ENCODE data around the gene C9orf50.

C9orf50 gene

GRCh38 chr9:129655696-129656095 lies 34.8 kb upstream of the C9orf50 start:
- CTCF ChIA-PET: interaction anchor here (0.6 kb wide), 1 partner anchor 181 kb away, joined by 3 read pairs; no protein-coding TSS in a partner anchor

GRCh38 chr9:129655154-129655553 lies 34.3 kb upstream of the C9orf50 start:
- POLR2A ChIA-PET: no interaction called here
- CTCF ChIA-PET: no interaction called here
- no peak for DNase-seq (ENCODE audit: extremely low spot score)
- TF ChIP-seq SUZ12 (IDR thresholded peaks at IDR 0.05) (no peak), BHLHE40 (IDR thresholded peaks at IDR 0.05; ENCODE audit: borderline replicate concordance) (no peak), ZNF384 (IDR thresholded peaks at IDR 0.05) (no peak), FOXK2 (IDR thresholded peaks at IDR 0.05) (no peak), FOXA1 (IDR thresholded peaks at IDR 0.05) (no peak), HDGF (IDR thresholded peaks at IDR 0.05; ENCODE audit: borderline replicate concordance) (no peak), FOXM1 (IDR thresholded peaks at IDR 0.05; ENCODE audit: borderline replicate concordance) (no peak), SP1 (IDR thresholded peaks at IDR 0.05) (no peak), TARDBP (IDR thresholded peaks at IDR 0.05) (no peak), ARNT (IDR thresholded peaks at IDR 0.05) (no peak), L3MBTL2 (conservative IDR thresholded peaks at IDR 0.05) (no peak), PKNOX1 (IDR thresholded peaks at IDR 0.05) (no peak), ELF4 (IDR thresholded peaks at IDR 0.05) (no peak)

More at GRCh38 chr9:129655696-129656095, 34.8 kb upstream of the C9orf50 start:
- POLR2A ChIA-PET: interaction anchor here (0.7 to 0.8 kb wide), 2 partner anchors 10 to 24 kb away, joined by 3 read pairs; no protein-coding TSS in a partner anchor
- no peak for TF ChIP-seq HDGF (IDR thresholded peaks at IDR 0.05; ENCODE audit: borderline replicate concordance)
- DNase-seq (ENCODE audit: extremely low spot score): no peak

- ChIA-PET CTCF (no interaction called here), POLR2A (no interaction called here)
- TF ChIP-seq FOXM1 (IDR thresholded peaks at IDR 0.05; ENCODE audit: borderline replicate concordance) (no peak), FOXA1 (IDR thresholded peaks at IDR 0.05) (no peak), SUZ12 (IDR thresholded peaks at IDR 0.05) (no peak), ZNF384 (IDR thresholded peaks at IDR 0.05) (no peak), PKNOX1 (IDR thresholded peaks at IDR 0.05) (no peak), BHLHE40 (IDR thresholded peaks at IDR 0.05; ENCODE audit: borderline replicate concordance) (no peak), CTBP1 (IDR thresholded peaks at IDR 0.05; ENCODE audit: borderline replicate concordance) (no peak), HDGF (IDR thresholded peaks at IDR 0.05; ENCODE audit: borderline replicate concordance) (no peak), LEF1 (IDR thresholded peaks at IDR 0.05; ENCODE audit: borderline replicate concordance) (no peak), SP1 (IDR thresholded peaks at IDR 0.05) (no peak), FOXK2 (IDR thresholded peaks at IDR 0.05) (no peak), NFRKB (IDR thresholded peaks at IDR 0.05) (no peak)
- DNase-seq (ENCODE audit: extremely low spot score): no peak
These were observed 33.7 kb upstream of the C9orf50 start for GRCh38 chr9:129654554-129655040.

- ChIA-PET CTCF (no interaction called here), POLR2A (no interaction called here)
- no peak for TF ChIP-seq L3MBTL2 (conservative IDR thresholded peaks at IDR 0.05)
- no peak for TF ChIP-seq FOXM1 (IDR thresholded peaks at IDR 0.05; ENCODE audit: borderline replicate concordance)
- TF ChIP-seq CTBP1 (IDR thresholded peaks at IDR 0.05; ENCODE audit: borderline replicate concordance): no peak
- TF ChIP-seq HDGF (IDR thresholded peaks at IDR 0.05; ENCODE audit: borderline replicate concordance): no peak
- no peak for TF ChIP-seq ARNT (IDR thresholded peaks at IDR 0.05)
- TF ChIP-seq NFRKB (IDR thresholded peaks at IDR 0.05): no peak
- no peak for TF ChIP-seq ZNF384 (IDR thresholded peaks at IDR 0.05)
These were observed 33.1 kb upstream of the C9orf50 start for GRCh38 chr9:129653823-129654553.

GRCh38 chr9:129650680-129651235 lies 29.9 kb upstream of the C9orf50 start:
- TF ChIP-seq BHLHE40 (IDR thresholded peaks at IDR 0.05; ENCODE audit: borderline replicate concordance) (no peak), TARDBP (IDR thresholded peaks at IDR 0.05) (no peak), ELF4 (IDR thresholded peaks at IDR 0.05) (no peak), L3MBTL2 (conservative IDR thresholded peaks at IDR 0.05) (no peak), ARNT (IDR thresholded peaks at IDR 0.05) (no peak), NFRKB (IDR thresholded peaks at IDR 0.05) (no peak), SP1 (IDR thresholded peaks at IDR 0.05) (no peak), FOXM1 (IDR thresholded peaks at IDR 0.05; ENCODE audit: borderline replicate concordance) (no peak), CTBP1 (IDR thresholded peaks at IDR 0.05; ENCODE audit: borderline replicate concordance) (no peak), HDGF (IDR thresholded peaks at IDR 0.05; ENCODE audit: borderline replicate concordance) (no peak), FOXK2 (IDR thresholded peaks at IDR 0.05) (no peak), ZNF384 (IDR thresholded peaks at IDR 0.05) (no peak), FOXA1 (IDR thresholded peaks at IDR 0.05) (no peak), SUZ12 (IDR thresholded peaks at IDR 0.05) (no peak), PKNOX1 (IDR thresholded peaks at IDR 0.05) (no peak), LEF1 (IDR thresholded peaks at IDR 0.05; ENCODE audit: borderline replicate concordance) (no peak)
- POLR2A ChIA-PET: no interaction called here
- no peak for DNase-seq (ENCODE audit: extremely low spot score)
- CTCF ChIA-PET: interaction anchor here (1.2 kb wide), 1 partner anchor 8 kb away, joined by 5 read pairs; the partner anchor contains the start of gene ASB6

More at GRCh38 chr9:129653823-129654553, 33.1 kb upstream of the C9orf50 start:
- DNase-seq (ENCODE audit: extremely low spot score): no peak
